Epidermal melanocyte (primary cell): ENCODE data around the gene SCN1B.
"Not testable (repeated sequence)": the region's sequence is repeated elsewhere in the genome, so short reads cannot be mapped to it uniquely, and the experiment has no call there.

Experiments
- DNase-seq: peaks from one replicate; pipeline ENCODE4 v3.0.0; 2011; ENCODE audit warnings: low spot score; ENCODE audit not compliant: insufficient read length

SCN1B gene

DNA sequence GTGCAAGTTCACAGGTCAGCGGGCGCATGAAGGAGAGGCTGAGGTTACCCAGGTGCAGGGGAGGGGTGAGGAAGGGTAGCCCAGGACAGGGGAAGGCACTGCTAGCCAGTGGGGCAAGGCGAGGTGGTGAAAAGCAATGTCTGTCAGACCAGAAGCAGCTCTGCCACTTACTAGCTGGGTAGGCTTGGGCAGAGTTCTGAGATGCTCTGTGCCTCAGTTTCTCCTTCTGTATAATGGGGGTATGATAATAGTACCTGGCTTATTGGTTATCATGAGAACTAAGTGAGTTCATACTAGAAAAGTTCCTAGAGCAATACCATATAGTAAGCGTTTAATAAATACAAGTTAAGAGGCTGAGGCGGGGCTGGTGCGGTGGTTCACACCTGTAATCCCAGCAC lies 14.3 kb upstream of the SCN1B start:
- DNase-seq, result no peak

DNA sequence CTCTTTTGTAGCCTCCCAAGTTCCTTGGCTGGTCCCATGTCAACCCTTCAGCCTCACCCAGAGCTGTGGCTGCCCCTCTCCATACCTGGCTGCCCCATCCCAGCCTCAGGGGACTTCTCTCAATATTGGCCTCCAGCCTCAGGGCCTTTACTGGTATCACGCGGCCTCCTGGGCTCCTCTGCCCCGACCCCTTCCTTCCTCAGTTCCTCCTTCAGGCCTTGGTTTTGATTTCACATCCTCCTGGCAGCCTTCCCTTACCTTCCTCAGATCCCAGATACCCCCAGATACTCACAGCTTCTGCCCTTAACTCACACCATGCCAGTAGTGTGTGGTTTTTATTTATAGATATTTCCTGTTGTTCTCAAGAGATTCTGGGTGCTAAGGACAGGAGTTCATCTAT lies 12.8 kb upstream of the SCN1B start:
- no peak for DNase-seq

DNA sequence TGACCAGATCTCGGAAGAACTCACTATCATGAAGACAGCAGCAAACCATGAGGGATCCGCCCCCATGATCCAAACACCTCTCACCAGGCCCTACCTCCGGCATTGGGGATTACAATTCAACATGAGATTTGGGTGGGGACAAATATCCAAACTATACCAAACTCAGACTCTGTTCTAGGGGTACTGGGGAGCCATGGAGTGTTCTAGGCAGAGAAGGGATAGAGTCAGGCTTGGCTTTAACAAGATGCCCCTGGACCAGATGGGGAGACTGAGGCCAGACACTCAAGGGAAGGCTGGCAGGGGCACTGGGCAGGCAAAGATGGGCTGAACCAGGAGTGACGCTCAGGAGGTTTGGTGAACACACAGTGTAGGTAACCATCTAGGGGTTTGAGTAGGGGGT lies 11.9 kb upstream of the SCN1B start:
- DNase-seq, result no peak

DNA sequence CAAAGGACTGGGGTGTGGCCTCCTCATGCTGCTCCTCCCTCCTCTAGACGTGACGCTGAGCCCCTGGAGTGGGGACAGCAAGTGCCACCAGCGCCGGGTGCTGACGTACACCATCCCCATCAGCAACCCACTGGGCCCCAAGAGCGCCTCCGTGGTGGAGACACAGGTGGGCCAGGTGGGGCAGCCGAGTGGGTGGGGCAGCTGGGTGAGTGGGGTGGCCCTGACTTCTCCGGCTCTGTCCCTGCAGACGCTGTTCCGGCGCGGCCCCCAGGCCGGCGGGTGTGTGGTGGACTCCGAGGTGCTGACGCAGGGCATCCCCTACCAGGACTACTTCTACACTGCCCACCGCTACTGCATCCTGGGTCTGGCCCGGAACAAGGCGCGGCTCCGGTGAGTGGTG lies 11.1 kb upstream of the SCN1B start:
- no peak for DNase-seq

DNA sequence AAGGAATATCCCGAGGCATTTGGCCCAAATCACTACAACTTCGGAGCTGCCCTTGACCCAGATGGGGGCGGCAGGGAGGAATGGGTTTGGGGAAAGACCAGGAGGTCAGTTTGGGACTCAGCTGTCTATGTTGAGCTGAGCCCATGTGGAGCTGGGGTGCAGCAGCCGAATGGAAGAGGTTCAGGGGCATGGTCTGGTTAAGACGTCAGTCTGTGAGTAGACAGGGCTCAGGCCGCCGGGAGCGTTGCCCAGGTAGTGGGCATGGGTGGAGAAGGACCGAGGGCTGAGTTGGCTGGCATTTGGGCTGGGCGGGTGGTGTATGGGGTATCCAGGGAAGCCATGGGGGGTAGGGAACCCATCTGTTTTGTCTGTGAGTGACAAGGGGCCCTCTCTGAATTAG lies 9.3 kb upstream of the SCN1B start:
- no peak for DNase-seq

DNA sequence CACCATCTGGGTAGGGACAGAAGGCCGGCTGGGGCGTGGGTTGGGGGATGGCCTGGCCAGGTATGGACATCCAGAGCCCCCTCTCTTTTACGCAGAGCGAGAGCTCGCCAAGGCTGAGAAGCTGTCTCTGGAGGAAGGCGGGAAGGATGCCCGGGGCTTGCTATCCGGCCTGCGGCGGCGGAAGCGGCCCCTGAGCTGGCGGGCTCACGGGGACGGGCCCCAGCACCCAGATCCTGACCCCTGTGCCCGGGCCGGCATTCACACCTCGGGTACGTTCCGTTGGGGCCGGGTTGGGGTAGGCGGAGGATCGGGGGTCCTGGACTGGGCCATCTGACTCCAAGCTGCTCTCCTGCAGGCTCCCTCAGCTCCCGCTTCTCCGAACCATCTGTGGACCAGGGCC lies 8.7 kb upstream of the SCN1B start:
- no peak for DNase-seq

DNA sequence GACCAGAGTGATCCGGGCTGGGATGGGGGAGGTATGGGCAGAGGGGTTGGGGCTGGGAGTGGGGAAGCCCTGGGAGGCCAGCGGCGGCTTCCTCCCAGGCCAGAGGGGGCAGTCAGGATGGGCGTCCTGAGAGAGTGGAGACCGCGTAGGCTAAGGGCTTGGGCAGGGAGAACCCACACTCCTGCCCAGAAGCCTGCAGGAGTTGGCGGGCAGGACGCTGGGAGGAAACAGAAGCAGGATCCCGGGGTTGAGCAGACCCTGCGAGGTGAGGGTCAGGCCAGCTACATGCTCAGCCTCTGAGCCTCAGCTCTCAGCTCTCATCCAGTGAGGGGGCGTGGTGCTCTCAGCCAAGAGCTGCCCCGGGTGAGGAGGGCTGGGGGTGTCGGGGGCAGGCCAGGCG lies 7.8 kb upstream of the SCN1B start:
- no peak for DNase-seq

DNA sequence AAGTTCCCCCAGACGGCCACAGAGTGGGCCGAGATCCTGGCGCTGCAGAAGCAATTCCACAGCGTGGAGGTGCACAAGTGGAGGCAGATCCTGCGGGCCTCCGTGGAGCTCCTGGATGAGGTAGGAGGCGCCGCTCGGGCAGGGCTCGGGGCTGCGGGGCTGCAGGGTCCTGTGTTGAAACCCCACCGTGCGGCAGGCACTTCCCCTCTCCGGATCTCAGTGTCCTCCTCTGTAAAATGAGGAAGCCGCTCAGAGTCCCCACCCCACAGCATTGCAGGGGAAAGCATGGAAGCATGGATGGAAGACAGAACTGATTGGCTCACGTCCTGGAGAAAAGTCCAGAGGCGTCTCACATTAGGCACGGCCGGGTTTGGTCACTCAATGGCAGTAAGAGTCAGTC lies 6.8 kb upstream of the SCN1B start:
- DNase-seq, result no peak

DNA sequence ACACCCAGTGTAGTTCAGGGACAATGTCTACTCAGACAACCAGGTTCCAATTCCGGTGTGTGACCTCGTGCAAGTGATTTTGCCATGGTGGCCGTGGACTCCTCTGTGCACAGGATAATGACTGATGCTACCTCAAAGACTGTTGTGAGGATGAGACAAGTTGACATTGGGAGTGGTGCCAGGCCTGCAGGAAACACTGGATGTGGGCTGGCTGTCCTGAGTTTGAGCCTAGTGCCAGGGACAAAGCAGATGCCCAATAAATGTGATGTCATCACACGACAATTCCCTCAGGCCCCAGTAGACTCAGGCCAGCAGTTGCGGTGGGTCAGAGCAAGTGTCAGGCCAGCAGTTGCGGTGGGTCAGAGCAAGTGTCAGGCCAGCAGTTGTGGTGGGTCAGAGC lies 6.2 kb upstream of the SCN1B start:
- no peak for DNase-seq

DNA sequence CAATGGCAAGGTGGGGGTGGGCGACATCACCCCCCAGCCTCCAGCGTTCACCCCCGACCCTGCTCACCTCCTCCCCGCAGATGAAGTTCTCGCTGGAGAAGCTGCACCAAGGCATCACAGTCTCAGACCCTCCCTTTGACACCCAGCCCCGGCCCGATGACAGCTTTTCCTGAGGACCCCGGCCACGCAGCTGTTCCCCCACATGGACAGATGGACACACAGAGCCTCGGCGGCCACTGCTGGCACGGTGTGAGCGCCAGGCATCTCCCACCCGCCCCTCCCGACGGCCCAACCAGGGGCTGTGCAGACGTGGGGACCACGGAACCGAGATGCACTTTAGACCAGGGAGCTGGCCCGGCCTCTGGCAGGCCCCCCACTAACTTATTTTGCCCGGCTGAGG lies 4.3 kb upstream of the SCN1B start:
- no peak for DNase-seq

DNA sequence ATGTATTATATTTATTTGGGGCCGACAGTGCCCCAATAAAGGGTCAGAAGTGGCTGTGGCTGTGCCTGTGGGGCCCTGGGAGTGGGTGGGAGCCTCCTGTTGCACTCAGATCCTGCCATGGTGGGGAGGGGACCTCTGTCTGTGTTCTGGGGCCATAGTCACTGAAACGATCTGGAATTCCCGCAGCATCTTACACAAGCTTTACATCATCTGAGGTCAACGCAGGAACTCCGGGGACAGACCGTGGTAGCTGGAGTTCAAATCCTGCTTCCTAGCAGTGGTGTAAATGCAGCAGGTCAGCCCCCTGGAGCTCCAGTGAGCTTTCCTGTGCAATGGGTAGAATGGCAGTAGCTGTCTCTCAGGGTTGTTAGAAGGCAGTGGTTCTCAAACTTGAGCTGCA lies 3.9 kb upstream of the SCN1B start:
- DNase-seq, result no peak

DNA sequence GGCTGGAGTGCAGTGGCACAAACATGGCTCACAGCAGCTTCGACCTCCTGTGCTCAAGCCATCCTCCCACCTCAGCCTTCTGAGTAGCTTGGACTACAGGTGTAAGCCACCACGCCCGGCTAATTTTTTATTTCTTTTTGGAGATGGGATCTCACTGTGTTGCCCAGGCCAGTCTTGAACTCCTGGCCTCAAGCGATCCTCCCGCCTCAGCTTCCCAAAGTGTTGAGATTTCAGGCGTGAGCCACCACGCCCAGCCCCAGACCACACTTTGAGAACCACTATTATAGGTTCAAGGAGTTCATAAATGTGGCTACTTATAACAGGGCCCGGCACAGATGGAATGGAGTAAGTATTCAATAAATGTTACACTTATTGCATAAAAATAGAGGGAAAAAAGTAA lies 3.3 kb upstream of the SCN1B start:
- no peak for DNase-seq

DNA sequence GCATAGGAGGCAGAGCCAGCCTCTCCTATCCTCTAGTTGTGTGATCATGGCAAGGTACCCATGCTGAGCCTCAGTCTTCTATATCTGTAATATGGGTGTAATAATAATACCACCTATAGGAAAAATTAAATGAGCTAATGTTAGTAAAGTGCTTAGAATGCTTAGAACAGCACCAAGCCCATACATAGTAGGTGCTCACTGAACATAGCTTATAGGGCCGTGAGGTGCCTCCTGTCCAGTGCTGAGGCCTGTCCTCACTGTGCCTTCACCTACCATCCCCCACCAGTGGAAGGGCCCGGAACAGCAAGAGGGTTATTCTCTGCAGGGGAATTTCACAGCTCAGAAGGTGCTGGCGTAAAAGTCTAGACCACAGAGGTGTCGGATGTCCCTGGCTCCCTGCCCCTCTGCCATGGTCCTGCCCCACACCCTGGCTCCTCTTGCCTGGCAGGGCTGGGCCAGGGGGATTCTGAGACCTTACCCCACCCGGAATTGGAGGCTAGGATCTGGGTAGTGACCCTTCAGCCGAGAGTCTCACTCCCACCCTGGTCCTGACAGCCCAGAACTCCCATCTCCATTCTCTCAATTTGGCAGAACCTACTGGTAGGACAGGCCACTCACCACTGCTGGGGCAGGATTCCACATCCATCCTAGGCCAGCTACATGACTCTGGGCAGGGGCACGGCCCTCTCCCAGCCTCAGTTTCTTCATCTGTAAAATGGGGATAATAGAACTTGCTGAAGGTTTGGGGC lies 2.2 kb upstream of the SCN1B start:
- DNase-seq, result no peak

DNA sequence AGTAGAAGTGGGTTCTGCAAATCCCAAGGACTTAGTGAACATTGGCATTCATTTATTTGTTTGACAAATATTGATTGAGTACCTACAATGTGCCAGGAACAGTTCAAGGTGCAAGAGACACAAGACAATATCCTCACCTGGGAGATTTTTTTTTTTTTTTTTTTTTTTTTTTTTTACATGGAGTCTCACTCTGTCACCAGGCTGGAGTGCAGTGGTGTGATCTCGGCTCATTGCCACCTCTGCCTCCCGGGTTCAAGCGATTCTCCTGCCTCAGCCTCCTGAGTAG lies 1.7 kb upstream of the SCN1B start:
- not testable (repeated sequence) for DNase-seq

DNA sequence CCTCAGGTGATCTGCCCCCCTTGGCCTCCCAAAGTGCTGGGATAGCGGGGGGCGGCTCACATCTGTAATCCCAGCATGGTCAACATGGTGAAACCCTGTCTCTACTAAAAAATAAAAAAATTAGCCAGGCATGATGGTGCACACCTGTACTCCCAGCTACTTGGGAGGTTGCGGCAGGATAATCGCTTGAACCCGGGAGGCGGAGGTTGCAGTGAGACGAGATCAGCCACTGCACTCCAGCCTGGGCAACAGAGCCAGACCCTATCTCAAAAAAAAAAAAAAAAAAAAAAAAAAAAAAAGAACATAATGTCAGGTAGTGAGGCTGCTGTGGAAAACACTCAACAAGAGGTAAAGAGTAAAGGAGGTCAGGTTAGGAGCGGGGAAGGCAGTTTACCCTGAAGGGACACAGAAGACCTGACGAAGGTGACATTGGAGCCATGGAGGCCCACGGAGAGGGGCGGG lies 964 bp upstream of the SCN1B start:
- DNase-seq, result not testable (repeated sequence)

DNA sequence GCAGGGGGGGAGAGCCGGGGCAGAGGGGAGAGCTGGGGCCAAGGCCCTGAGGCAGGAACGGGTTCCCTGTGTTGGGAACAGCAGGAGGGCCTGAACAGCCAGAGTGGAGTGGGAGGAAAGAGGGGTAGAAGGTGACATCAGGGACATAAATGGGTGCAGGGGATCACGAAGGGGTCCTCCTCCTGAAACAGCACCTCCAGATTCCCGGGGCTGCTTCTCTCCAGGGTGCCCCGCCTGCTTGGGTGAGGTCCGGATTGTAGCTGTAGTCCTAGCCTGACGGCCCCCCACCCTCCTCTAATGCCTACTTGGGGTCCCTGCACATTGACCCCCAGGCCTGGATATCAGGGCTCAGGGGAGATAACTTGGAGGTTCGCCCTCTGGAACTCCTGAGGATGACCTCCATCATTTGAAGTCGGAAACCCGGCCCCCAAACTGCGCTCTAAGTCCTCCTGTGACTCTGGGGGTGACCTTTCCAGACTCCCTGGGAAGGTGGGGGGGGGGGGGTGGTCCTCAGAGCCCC lies 473 bp upstream of the SCN1B start:
- DNase-seq, result no peak

DNA sequence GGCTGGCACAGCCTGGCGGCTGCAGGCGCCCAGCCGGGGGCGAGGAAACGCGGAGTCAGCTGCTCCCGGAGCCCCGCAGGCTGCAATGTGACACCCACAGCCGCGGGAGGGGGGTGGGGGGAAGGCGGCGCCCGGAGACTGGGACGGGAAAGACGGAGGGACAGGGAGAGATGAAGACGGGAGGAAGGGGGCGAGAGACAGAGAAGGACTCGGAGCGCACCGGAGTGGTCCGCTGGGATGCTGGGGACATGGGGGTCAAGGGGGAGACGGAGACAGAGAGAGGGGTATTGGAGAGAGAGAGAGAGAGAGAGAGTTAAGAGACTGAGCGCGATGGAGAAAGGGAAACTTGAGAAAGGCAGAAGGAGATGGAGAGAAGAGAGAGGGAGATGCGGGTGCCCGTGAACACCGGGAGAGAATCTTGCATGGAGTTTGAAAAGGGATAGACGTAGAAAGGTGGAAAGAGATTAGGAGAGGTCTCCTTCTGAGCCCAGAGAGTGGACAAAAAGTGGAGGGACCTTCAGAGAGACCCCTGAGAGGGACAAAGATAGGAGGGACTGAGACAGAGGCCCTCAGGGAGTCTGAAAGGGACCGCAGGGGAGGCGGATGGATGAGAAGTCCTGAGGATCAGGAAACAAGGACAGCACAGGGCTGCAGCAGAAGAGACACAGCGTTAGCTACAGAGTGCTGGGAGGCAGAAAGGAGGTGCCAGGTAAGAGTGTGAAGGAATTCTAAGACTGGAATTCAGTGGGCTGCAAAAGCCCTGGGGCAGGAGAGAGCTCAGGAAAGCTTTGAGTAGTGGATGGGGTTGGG lies 1.0 kb downstream of the SCN1B start:
- peak; percentile 50 for DNase-seq

DNA sequence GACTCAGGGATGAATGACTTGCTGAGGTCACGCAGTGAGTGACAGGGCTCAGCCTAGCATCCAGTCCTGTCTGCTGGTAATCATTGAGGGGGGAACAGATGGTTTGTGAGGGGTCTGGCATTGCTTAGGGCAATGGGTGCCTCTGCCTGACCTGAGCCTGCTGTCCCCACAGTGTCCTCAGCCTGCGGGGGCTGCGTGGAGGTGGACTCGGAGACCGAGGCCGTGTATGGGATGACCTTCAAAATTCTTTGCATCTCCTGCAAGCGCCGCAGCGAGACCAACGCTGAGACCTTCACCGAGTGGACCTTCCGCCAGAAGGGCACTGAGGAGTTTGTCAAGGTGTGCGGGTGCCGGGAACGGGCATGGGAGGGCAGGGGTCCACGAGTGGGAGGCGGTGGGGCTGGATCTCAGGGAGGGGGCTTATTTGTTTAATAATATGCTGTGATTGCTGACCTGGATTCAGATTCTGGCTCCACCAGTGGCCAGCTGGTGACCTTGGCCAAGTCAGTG lies 2.1 kb downstream of the SCN1B start:
- DNase-seq, result no peak

DNA sequence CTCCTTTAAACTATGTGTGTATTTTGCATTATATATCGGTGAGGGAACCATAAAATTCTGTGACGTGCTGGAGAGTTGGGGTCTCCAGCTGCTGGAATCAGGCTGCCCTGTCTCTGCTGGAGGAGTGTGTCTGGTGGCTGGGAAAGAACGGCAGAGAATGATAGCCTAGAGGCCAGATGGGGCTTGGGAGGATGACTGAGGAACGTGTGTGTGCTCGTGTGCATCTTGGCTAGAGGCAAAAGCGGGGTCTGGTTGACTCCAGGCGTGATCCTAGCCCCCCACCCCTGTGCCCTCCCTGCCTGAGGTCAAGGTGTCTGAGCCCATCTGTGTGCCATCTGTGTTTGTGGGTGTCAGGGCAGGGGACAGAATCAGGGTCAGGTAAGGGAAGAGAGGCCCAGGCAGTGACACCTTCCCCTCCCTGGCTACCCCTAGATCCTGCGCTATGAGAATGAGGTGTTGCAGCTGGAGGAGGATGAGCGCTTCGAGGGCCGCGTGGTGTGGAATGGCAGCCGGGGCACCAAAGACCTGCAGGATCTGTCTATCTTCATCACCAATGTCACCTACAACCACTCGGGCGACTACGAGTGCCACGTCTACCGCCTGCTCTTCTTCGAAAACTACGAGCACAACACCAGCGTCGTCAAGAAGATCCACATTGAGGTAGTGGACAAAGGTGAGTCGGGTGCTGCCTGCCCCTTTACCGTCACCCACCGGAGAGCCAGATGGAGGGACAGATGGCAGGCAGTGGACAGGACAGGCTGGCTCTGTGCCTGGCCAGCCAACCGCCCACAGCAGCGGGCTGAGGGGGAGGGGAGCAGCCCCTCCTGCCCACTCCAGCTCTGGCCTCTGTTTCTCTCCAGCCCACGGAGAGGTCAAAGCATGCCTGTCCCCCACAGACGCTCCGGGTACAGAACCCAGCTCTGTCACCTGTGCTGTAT lies 3.1 kb downstream of the SCN1B start:
- DNase-seq, result no peak

DNA sequence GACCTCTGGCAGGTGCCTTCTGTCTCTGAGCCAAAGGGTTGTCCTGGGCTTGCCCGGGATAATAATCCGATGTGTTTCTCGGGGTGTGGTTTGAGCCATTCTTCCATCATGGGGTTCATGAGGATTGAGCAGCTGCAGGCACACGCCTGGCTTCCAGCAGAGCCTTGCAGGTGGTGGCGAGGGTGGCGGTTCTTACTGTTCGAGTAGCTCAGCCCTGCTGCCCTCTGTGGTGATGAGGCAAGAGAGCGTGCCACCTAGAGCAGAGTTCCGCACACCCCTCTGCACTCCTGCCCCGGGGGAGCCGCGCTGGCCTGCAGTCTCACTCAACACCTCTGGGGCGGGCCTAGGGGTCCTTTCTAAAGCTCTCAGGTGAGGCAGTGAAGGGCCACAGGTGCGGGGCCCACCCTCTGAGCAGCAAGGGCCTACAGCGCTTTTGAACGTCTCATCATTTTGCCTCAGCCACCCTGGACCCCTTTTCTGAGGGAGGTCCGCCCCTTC lies 3.8 kb downstream of the SCN1B start:
- DNase-seq, result no peak

DNA sequence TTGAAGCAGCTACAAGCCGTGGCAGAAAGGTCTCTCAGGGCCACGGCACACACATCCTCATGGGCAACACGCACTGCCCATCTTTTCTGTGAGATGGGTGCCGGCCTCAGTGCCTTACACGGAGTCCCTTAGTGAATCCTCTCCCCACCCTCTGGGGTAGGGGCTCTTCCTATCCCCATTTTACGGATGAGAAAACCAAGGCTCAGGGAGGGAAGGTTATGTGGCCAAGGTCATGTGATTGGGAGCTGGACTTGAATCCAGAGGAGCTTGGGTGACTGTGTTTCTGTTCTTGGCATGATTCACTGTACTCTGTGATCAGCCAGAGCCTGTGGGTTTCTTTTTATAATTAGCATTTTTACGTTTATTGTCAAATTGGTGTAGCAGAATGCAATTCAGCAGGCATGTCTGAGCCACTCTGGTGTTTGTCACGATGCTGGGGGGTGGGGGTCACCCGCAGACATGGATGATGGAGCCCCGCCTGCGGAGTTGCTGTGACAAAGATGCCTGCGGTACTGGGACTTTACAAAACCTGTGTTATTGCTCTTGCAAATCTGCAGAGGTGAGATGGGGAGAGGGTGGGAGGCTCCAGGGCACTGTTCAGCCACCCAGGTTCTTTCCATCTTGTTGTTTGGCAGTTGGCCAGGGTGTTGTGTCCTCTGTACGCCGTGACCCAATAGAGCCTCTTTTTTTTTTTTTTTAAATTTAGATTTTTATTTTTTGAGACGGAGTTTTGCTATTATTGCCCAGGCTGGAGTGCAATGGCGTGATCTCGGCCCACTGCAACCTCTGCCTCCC lies 4.5 kb downstream of the SCN1B start:
- no peak for DNase-seq
